ENCODE data around the gene SLC30A9. TPM values are rescaled to one million over a fixed set of nuclear protein-coding genes. Genes with fewer than 3 reads are reported as not detected.

The SLC30A9 gene
- total and polyA plus RNA-seq, 2 donors (not counting 1 experiment from before 2014, with no cell fraction given), result 56.5 to 65.2 TPM

- no peak overlapping the region for H3K27ac ChIP-seq (ENCODE audit: insufficient read depth, low read length)
- no peaks in the 10 kb centered on the region for H3K27me3 ChIP-seq (ENCODE audit: control insufficient read depth, insufficient read depth, low read length)
- no peaks in the 10 kb centered on the region for H3K36me3 ChIP-seq (ENCODE audit: control insufficient read depth, insufficient read depth, low read length)
- no peaks in the 10 kb centered on the region for H3K9me3 ChIP-seq (ENCODE audit: control insufficient read depth, insufficient read depth, low read depth, low read length)
- H4K20me1 ChIP-seq (ENCODE audit: control insufficient read depth, extremely low read depth, insufficient read depth, low read length), result no peaks in the 10 kb centered on the region
- no peak overlapping the region for H3K4me2 ChIP-seq (ENCODE audit: extremely low read depth, insufficient read depth, low read length)
- H3K9ac ChIP-seq (ENCODE audit: insufficient read depth, low read length), result no peak overlapping the region
- no peaks in the 10 kb centered on the region for H3K79me2 ChIP-seq (ENCODE audit: control insufficient read depth, insufficient read depth, low read length)
- H3K4me3 ChIP-seq (replicated peaks in 1 of 4; ENCODE audit: control extremely low read depth in 1 of 4, insufficient read depth in 1 of 4, low read depth in 3 of 4, low read length in 4 of 4), result no peak overlapping the region
- peak; percentile 2 to 48 for DNase-seq (ENCODE audit: low read depth in 2 of 2)
- peaks cover 4% of the 10 kb centered on the region for H3K4me1 ChIP-seq (ENCODE audit: control insufficient read depth, extremely low read depth, insufficient read depth, low read length)
- peak overlapping the region; percentile 46 for H2AFZ ChIP-seq (ENCODE audit: low read length)
- TF ChIP-seq CTCF (conservative IDR thresholded peaks at IDR 0.05 in 1 of 2, IDR thresholded peaks at IDR 0.05 in 1 of 2; ENCODE audit: low read depth in 1 of 2, low read length in 2 of 2) (no peak), EZH2 (IDR thresholded peaks at IDR 0.05; ENCODE audit: low read length, missing control alignments) (no peak)
Measured at GRCh38 chr4:41977709-41978108, 12.6 kb upstream of the SLC30A9 start.

GRCh38 chr4:41981456-41981855 is 8.9 kb upstream of the SLC30A9 start, which contains the start of gene DCAF4L1:
Gene DCAF4L1 (plus strand): TSS chr4:41981756. CDS start chr4:41981793, 37 bp downstream.
- H3K79me2 ChIP-seq (ENCODE audit: control insufficient read depth, insufficient read depth, low read length), result no peaks in the 10 kb centered on the region
- H3K27me3 ChIP-seq (ENCODE audit: control insufficient read depth, insufficient read depth, low read length), result no peaks in the 10 kb centered on the region
- H2AFZ ChIP-seq (ENCODE audit: low read length), result no peak within 1 kb of the TSS
- no peak within 1 kb of the TSS for H3K9ac ChIP-seq (ENCODE audit: insufficient read depth, low read length)
- DNase-seq (ENCODE audit: low read depth in 2 of 2), result no peak
- TF ChIP-seq EZH2 (IDR thresholded peaks at IDR 0.05; ENCODE audit: low read length, missing control alignments), result no peak
- TF ChIP-seq CTCF (conservative IDR thresholded peaks at IDR 0.05 in 1 of 2, IDR thresholded peaks at IDR 0.05 in 1 of 2; ENCODE audit: low read depth in 1 of 2, low read length in 2 of 2), result no peak
- no peak within 1 kb of the TSS for H3K4me2 ChIP-seq (ENCODE audit: extremely low read depth, insufficient read depth, low read length)
- no peak within 1 kb of the TSS for H3K4me3 ChIP-seq (replicated peaks in 1 of 4; ENCODE audit: control extremely low read depth in 1 of 4, insufficient read depth in 1 of 4, low read depth in 3 of 4, low read length in 4 of 4)
- H3K36me3 ChIP-seq (ENCODE audit: control insufficient read depth, insufficient read depth, low read length), result no peaks in the 10 kb centered on the region
- no peaks in the 10 kb centered on the region for H4K20me1 ChIP-seq (ENCODE audit: control insufficient read depth, extremely low read depth, insufficient read depth, low read length)
- H3K9me3 ChIP-seq (ENCODE audit: control insufficient read depth, insufficient read depth, low read depth, low read length), result no peaks in the 10 kb centered on the region
- H3K27ac ChIP-seq (ENCODE audit: insufficient read depth, low read length), result no peak within 1 kb of the TSS
- peaks cover 4% of the 10 kb centered on the region for H3K4me1 ChIP-seq (ENCODE audit: control insufficient read depth, extremely low read depth, insufficient read depth, low read length)

GRCh38 chr4:41982716-41983115 is 7.6 kb upstream of the SLC30A9 start:
- DNase-seq (ENCODE audit: low read depth in 2 of 2), result no peak
- Histone ChIP-seq H3K4me2 (ENCODE audit: extremely low read depth, insufficient read depth, low read length) (no peak overlapping the region), H3K27ac (ENCODE audit: insufficient read depth, low read length) (no peak overlapping the region), H3K9me3 (ENCODE audit: control insufficient read depth, insufficient read depth, low read depth, low read length) (no peaks in the 10 kb centered on the region), H3K4me3 (replicated peaks in 1 of 4; ENCODE audit: control extremely low read depth in 1 of 4, insufficient read depth in 1 of 4, low read depth in 3 of 4, low read length in 4 of 4) (no peak overlapping the region), H3K79me2 (ENCODE audit: control insufficient read depth, insufficient read depth, low read length) (no peaks in the 10 kb centered on the region), H2AFZ (ENCODE audit: low read length) (no peak overlapping the region), H3K4me1 (ENCODE audit: control insufficient read depth, extremely low read depth, insufficient read depth, low read length) (peaks cover 3% of the 10 kb centered on the region), H3K27me3 (ENCODE audit: control insufficient read depth, insufficient read depth, low read length) (no peaks in the 10 kb centered on the region), H3K36me3 (ENCODE audit: control insufficient read depth, insufficient read depth, low read length) (no peaks in the 10 kb centered on the region), H4K20me1 (ENCODE audit: control insufficient read depth, extremely low read depth, insufficient read depth, low read length) (no peaks in the 10 kb centered on the region), H3K9ac (ENCODE audit: insufficient read depth, low read length) (no peak overlapping the region)
- TF ChIP-seq CTCF (conservative IDR thresholded peaks at IDR 0.05 in 1 of 2, IDR thresholded peaks at IDR 0.05 in 1 of 2; ENCODE audit: low read depth in 1 of 2, low read length in 2 of 2) (no peak), EZH2 (IDR thresholded peaks at IDR 0.05; ENCODE audit: low read length, missing control alignments) (no peak)

All from fibroblast of lung (primary cell).